NCI-H345 treated with DMSO at 0.1 percent for 48 hours (cell line): ENCODE results near the gene UTP25.

ENCODE experiments used
- DNase-seq: peaks from one replicate; lab custom pipeline; 2025; ENCODE audit not compliant: unreplicated experiment; lab: John Stamatoyannopoulos, UW

UTP25 gene

DNA sequence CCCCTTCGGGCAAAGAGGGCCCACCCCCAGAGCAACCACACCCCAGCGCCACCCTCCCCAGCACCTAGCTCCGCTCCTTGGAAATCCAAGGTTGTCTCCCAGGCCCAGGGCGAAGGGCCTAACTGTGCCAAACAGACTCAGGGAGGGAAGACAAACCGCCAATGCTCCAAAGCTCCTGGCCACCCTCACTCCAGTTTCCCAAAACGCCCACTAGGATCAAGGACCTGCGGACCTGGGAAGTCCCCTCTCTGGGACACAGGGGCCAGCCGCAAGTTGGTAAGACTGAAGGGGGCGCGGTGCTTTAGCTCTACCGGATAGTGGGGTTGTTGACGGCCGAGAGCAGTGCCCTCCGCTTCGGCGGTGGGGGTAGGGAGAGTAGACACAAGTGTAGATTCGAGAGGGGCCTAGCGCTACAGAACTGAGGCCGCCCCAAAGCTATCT lies 22.4 kb upstream of the UTP25 start:
- no peak for DNase-seq

DNA sequence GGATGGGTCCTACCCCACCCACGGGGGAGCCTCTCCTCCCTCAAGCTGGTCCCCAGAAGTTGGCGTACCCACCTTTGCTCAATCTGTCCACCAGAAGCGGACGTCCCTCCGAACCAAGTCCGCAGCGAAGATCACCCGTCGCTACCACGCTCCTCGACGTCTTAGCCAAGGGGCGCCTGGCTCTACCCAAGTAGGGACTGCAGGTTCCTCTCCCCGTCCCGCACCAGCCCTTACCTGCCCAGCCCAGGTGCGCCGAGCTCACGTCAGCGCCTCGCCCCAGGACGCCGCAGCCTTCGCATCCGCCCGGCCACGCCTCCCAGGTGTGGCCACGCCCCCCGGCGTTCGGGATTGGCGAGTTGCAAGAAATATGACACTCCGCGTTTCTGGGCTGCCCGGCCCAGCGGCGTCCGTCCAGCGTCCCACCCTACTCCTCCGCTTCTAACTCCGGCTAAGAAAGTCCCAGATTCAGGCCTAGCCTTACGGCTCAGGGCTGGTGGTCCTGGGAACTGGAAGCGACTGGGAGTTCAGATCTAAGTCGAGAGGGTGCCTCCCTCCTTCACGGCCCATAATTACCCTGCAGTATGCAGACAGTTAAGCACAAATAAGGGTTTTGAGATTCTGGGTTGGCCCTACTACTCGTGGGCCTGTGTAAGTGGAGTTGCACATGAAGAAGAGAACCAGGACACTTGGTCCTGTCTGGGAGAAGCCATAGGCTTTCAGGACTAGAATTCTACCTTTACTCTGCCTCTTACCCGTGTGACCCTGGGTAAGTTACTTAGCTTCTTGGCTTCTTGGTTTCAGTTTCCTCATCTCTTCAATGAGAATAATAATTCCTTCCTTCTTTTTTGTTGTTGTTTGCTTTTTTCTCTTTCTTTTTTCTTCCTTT lies 21.7 kb upstream of the UTP25 start, which contains the start of gene IRF6:
IRF6 (minus strand) TSS at position 268 of the 886 bp plus-strand sequence. CDS start 4,729 bp downstream, outside the sequence.
- peak; percentile 71 for DNase-seq

DNA sequence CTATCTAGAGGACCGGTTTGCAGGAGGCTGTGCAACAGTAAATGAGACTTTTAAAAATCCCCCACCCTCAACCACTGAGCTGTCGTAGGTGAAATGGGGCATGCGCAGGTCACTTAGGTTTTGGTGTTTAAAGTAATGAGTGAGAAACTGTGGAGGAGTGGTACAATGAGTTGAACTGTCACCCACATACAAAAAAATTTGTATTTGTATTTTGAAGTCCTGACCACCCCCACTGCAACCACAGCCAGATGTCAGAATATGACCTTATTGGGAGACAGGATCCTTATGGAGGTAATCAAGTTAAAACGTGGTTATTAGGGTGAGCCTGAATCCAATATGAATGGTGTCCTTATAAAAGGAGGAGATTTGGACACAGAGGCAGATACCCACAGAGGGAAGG lies 20.3 kb upstream of the UTP25 start:
- DNase-seq, result no peak

DNA sequence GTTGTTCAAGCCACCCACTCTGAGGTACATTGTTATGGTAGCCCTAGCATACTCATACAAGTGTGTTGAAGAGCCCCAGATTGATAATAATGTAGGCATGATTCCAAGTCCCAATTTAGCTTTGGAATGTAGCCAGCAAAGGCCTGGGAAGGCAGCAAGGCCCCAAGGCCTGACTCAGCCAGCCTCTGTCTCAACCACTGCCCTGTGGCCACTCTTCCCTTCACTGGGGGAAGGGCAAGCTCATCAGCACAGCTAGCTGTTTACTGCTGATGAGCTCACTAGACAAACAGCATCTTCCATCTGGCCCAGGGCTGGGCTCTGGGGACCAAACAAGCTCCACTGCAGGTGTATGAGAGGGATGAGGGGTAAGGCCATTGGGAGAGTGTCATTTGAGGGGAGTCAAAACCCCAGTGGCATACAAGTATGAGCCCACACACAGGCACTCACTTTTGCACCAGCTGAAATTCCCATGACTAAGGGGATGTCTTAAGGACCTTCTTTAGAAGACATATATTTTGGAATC lies 19.7 kb upstream of the UTP25 start:
- DNase-seq, result peak; percentile 45

DNA sequence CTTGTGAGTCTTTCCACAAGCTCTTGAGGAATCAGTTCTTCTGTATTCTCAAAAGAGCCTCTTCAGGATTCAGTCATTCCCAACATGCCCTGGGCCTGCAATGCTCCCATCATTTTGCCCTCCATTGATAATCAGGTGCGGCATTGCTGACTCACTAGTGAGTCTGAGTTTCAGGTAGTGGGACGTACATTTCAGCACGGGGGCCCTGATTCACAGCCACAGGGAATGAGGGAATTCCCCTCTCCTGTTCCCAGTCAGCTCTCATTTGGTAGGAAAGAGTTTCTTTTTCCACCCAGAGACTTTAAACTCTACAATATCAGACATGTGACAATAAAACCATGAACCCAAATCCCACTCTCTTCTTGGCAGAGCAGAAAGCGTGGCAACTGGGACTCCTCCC lies 18.2 kb upstream of the UTP25 start:
- no peak for DNase-seq

DNA sequence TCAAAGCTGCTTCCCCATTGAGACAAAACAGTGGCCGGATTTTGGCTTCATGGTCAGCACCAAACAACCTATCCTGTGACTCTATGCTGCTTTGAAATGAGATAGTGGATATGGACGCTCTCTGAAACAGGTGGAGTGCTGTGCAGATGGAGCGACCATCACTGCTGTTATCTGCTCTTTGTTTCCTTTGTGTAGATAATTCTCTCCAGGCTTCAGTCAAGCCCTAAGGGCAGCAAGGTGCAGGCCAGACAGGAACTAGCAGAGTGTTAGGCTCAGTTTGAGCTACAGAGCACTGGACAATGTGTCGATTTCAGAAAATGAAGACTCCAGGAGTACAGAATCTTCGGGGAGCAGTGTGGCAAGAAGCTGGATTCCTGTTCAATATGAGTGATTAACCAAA lies 17.0 kb upstream of the UTP25 start:
- no peak for DNase-seq

DNA sequence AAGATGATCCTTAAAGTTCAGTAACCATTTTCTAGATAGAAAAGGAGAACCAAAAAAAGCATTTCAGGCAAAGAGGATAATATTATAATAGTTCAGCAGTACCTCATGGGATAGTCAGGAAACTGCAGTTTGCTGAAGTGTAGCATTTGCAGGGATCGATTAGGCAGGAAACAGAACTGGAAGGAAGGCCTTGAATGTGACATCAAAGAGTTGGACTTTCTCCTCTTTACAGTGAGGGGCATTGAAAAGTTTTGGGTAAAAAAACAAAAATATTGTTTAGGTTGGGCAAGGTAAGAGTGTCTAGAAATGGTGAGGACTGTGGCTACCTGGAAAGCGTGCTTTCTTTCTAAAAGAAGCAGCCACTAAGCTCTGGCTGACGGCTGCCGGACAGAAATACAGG lies 13.9 kb upstream of the UTP25 start:
- no peak for DNase-seq

DNA sequence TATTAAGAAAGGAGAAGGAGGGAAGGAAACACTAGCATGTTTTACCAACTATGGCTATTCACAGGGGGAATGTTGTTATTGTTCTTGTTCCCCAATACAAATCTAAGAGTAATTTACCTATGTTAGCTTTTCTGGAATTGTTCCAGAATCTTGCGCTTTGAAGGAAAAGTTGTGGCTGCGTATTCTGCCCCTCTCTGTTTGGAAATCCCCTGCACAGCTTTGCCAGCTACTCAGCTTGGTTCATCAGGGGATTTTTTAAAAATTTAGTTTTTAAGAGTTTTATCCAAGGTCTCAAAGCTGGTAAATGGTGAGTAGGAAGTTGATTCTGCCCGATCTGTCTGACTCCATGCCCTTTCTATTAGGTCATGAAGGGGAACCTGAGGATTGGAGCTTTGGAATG lies 12.3 kb upstream of the UTP25 start:
- no peak for DNase-seq

DNA sequence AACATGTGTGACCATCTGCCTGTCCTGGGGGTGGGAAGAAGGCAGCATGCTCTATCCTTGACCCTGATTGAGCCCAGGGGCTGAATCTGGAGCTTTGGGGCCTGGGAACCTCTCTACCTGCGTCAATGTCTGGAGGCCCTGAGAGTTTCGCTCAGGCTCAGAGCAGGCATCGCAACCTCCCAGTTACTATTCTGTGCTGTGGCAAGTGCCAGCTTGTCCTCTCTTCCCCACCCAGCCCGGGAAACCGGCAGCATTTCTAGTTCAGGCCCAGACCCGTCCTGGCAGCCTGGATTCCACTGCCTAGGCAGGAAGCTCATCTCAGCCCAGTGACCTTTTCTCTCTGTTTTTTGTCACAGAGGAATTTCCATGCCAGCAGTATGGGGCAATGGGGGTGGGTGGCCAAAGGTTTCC lies 11.8 kb upstream of the UTP25 start:
- DNase-seq, result no peak

DNA sequence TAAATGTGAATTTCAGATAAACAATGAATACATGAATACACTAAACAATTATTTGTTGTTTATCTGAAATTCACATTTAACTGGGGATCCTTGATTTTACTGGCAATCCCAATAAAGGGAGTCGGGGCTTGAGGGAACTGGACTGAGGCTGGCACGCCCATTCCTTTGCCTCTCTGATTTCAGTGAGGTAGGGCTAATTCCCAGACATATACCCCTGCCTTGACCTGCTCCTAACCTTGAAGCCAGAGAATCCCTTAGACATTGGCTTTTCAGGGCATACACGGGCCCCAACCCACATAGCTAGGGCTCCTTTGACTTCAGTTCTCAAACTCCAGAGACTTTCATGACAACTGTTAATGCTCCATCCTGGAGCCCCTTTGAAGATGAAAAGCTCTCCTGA lies 10.8 kb upstream of the UTP25 start:
- DNase-seq, result no peak

DNA sequence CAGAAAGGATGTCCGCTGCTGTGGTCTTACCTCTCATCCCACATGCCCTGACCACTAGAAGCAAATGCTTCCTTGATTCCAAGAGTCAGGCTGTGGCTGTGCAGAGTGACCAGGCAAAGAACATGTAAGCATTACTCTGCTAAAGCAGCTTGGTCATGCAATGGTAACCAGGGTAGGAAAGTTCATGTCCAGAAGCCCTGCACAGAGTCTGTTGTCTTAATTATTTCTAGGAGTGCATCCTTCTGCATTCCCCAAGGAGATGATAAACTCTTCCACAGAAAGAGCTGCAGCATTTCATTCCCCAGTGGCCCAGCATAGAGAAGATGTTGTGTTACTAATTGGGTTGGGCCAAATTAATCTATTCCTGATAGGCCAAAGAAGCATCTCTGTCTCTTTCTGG lies 10.1 kb upstream of the UTP25 start:
- no peak for DNase-seq

DNA sequence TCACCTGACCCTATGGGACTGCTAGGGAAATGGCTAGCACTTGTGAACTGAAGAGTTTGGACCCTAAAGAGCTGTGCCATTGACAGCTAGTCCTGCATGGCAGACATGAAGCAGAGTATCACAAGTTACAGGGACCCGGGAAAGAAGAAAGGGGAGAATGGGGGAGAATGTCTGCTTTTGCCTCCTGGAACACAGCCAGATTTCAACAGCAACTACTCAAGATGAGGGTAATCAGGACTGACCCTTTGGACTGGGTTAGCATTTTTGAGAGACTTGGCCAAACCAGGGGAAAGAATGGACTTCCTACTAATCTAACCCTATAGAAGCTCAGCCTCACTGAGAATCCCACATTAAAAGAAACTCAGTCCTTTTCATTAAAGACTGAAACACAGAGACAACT lies 8.7 kb upstream of the UTP25 start:
- DNase-seq, result no peak

DNA sequence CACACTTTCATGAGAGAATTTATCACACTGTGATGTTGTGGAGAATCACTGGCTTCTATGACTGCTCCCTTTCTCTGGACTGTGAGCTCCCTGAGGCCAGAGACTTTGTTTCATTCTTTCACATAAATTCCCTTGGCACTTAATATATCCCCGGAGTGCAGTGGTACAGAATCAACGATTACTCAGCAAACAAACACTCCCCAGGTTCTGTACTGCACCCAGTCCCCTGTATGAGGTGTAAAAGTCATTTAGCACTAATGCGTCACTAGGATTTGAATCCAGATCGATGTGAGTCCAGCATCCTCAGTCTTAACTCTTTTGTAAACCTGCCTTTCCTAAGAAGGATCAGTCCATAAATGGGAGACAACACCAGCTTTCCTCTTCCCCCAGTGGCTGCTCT lies 6.8 kb upstream of the UTP25 start:
- DNase-seq, result no peak

DNA sequence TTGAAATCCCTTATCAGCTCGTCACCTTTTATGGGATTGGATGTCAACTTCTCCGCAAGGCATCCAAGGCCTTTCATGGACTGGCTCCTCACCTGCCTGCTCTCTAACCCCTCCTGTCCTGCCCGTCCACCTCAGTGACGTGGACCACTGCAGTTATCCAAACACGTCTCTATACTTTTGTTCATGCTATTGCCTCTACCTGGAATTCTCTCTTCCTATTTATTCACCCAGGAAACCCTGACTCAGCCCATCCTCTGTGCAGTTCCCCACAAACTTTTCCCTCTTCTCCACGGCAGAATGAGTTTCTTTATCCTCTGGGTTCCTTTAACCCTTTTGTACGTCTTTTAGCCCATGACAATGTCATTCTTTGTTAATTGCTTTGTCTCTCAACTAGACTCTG lies 5.1 kb upstream of the UTP25 start:
- DNase-seq, result no peak

DNA sequence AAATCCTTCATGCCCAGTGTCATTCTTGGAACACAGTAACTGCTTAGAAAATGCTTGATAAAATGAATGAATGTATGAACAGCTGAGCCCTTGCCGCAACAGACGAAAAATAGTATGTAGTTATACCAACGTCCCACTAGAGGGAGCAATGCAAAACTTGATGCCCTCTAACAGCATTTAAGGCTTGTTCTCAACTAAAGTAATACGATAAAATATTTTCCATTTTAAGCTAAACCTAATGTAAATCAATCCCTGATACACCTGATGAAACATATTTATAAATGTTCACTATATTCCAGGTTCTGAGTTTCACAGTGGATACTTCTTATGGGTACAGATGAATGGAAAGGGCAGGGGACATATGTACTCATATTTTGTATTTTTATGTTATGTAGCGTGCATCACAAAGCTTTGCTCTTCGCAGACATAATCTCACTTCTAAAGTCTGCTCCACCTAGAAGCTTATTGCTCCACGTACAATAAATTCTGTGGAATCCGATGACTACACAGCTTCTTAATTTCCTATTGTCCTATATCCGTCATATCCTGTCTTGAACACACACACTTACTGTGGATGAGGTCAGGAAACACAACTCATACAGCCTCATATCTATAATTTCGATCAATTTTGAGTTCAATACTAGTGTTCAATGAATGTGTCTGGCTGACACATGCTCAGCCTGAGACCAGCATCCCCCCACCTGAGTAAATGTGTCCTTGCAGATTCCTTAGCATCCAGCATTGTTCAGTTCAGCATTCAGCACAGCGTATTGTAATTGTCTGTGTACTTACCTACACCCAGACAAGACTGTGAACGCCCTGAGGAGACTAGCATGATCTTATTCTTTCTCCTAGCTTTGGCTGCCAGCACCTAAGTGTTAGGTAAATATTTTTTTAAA lies 4.4 kb upstream of the UTP25 start:
- peak; percentile 29 for DNase-seq

DNA sequence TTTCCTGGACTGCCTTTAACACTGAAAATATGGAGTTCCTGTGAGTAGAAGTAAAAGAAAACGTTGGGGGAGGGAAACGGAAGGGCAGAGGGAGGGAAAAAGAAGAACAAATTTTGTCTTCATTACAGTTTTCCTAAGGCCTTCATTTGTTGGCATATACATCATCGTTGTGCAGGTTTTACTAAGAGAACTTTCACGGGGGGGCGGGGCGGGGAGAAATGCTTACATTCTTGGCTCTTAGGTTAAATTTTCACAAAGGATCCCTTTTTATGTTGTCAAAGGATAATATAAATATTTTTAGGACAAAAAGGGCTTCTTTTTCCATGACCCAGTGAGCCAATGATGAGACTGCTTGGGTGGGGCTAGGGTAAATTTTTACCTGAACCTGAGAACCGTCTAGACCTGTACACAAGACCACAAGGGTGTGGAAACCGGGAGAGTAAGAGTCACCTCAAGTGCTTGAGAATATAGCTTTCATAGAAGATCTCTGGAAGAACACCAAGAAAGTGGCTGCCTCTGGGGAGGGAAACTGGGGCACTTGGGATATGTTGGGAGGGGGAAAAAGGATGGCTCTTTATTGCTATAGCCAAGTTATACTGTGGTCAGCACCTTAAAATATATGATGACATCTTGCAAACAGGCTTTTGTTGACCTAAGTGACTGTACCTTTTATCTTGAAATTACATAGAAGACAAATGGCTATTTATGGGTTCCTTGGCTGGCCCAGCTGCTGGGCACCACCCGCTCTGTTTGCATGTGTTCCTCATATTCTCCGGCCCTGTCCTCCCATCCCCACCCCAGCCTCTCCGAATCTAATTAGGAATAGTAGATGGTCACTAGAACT lies 2.0 kb upstream of the UTP25 start:
- no peak for DNase-seq

DNA sequence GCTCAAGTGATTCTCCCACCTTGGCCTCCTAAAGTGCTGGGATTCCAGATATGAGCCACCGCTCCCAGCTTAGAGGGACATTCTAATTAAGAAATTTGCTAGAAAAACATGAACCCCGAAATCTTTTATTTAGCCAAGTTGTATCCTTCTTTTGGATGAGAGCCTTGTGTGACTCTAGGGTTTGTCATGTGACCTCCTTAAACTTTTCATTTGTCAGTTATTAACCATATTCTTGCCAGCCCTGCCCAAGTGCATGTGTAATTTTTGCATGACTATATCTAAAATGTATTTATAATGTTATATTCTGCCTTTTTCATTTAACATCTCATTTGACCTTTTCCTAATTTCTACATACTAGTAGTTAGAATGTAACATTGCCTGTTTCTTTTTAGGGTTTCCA lies 1.9 kb downstream of the UTP25 start:
- DNase-seq, result no peak

DNA sequence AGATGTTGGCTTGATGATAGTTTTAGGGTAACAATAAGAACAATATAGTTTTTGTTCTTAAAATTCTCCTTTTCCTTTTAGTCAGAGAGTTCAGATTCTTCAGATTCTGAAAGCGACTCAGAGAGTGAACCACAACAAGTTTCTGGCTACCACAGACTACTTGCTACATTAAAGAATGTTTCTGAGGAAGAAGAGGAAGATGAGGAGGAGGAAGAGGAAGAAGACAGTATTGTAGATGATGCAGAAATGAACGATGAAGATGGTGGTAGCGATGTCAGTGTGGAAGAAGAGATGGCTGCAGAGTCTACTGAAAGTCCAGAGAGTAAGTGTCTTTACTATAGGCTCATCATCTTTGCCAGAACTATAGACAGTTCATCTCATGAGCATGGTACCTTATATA lies 3.0 kb downstream of the UTP25 start:
- no peak for DNase-seq

DNA sequence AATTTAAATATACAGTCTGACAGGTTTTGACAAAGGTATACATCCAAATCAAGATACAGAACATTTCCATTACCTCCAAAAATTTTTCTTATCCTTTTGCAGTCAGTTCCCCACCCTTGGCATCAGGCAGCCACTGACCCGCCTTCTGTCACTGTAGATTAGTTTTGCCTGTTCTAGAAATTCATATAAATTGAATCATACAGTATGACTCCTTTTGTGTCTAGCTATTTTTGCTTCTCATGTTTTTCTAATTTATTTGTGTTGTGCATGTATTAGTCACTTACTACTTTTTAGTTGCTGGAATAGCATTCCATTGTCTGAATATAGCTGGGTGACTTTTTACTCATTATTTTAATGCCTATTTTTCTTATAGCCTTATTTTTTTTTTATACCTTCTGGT lies 3.8 kb downstream of the UTP25 start:
- no peak for DNase-seq

DNA sequence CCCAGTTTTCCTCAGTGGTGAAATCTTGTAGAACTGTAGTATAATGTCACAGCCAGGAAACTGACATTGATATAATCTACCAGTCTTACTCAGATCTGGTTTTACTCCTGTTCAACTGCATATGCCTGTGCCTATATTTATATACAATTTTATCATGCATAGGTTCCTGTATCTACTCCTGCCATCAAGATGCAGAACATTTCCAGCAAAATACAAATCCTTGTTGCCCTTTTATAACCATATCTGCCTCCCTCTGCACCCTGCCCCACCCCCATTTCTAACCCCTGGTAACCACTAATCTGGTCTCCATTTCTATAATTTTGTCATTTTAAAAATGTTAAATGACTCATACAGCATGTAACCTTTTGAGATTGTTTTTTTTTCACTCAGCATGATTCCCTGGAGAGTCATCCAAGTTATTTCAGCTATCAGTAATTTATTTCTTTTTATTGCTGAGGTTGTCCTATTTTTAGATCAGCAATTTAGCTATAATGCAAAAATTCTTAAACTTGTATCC lies 8.1 kb downstream of the UTP25 start:
- DNase-seq, result no peak

DNA sequence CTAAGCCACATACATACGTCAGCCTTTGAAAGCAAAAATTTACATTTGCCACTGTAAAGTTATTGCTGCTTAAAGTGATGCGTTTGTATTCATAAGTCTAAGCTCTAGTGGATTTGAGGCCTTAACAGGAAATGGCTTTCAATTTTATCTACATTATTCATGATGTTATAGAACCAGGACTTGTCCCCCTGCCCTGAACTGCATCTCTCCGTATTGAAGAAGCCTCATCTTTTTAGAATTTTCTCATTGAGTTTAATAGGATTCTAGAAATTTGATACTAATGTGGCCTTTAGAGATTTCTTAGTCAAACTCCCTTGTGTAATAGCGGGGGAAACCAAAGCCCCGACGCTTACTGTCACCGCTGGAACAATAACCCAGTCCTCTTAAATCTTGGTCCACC lies 9.9 kb downstream of the UTP25 start:
- no peak for DNase-seq
